Fibroblast of lung (primary cell): ENCODE results near the gene NXPH4.

Experiments used
- CTCF ChIP-seq, 2 donors: IDR thresholded peaks in 1 of 2; conservative IDR thresholded peaks in 1 of 2; 1 replicate in 1 of 2; 2 replicates in 1 of 2; pipeline ENCODE4 v1.5.1; 2011 to 2012; ENCODE audit warnings: low read length in 2 of 2, control low read depth in 1 of 2, inconsistent platforms in 1 of 2, low read depth in 1 of 2, mild to moderate bottlenecking in 1 of 2
- EZH2 ChIP-seq: IDR thresholded peaks from 2 replicates; pipeline ENCODE4 v1.5.1; 2012; ENCODE audit warnings: low read length, control low read depth, mild to moderate bottlenecking; ENCODE audit errors: missing control alignments

DNA sequence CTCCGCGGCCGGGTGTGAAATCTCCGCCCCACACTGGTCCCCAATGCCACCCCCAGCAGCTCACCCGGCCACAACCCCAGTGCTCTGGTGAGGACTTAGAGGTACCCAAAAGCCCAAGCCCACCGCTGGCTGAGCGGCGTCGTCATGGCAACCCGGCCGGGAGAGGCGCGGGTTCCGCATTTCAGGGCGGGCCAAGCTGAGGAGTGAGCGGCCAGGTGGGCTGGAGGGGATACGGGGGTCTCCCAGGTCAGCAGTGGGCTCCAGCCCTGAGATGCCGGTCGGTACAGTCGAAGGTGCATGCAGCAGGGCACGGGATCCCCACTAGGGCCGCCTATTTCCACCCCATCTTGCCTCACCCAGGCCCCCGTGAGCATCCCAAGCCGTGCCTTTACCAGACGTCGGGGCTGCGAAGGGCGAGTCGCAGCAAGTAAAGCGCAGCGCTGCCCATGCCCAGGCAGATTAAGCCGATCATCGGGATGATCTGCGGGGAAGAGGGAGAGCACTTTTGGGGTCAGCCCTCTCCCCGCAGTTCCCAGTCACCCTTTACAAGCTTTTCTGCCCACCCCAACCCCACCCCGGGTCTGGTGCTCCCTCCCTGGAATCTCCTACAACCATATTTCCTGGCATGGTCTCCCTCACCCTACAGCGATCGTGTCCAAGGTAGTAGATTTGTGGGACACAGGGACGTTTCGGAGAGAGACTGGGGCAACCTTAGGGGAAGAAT, 19.8 kb downstream of the NXPH4 start:
- TF ChIP-seq EZH2 (no peak), CTCF (conservative IDR thresholded peaks at IDR 0.05 in 1 of 2, IDR thresholded peaks at IDR 0.05 in 1 of 2; ENCODE audit: low read depth in 1 of 2, low read length in 2 of 2) (no peak)
